K562 (cell line): Measurements from ENCODE around the gene GTF2H4. TPM values are rescaled to one million over a fixed set of nuclear protein-coding genes. Genes with fewer than 3 reads are reported as not detected.
"Not testable (repeated sequence)": the region's sequence is repeated elsewhere in the genome, so short reads cannot be mapped to it uniquely, and the experiment has no call there.

Experiments
- ATAC-seq: fragments of 200-7000 bp; cut with Tn5 transposase; 3 replicates; pipeline ENCODE4 v1.9.1; 2020; ENCODE audit warnings: moderate library complexity
- BruUV-seq: library from RNA; stranded (reverse); fragments of 400-500 nt; replicated peaks from 2 replicates; lab custom pipeline; 2021; lab: Mats Ljungman, UMichigan
- CTCF ChIA-PET: fragments of 300-600 bp; formaldehyde crosslinking; extraction: SDS; loops from one replicate; lab custom pipeline; 2021; ENCODE audit warnings: low intra/inter-chr PET ratio; lab: Yijun Ruan, JAX
- POLR2A ChIA-PET: fragments of 300-600, 350-650 bp; sonication (Branson Sonifier 250); formaldehyde crosslinking; extraction: SDS; loops from one replicate; lab custom pipeline; 2021; ENCODE audit warnings: antibody characterized with exemption, inconsistent platforms; lab: Yijun Ruan, JAX
- DNase-seq, 4 experiments: peaks; one replicate each; pipeline versions ENCODE4 v3.0.0 to v3.0.0-alpha.2; 2011 to 2018; ENCODE audit warnings: low spot score in 3 of 4, mixed read lengths in 3 of 4; ENCODE audit errors: extremely low read depth in 1 of 4
- FAIRE-seq: peaks from 2 replicates; lab custom pipeline; 2011; peaks lifted over from hg19 to GRCh38; lab: Jason Lieb, UNC
- H2AFZ ChIP-seq: 2 replicates; pipeline ENCODE4 v1.6.0; 2011; ENCODE audit warnings: low read depth, low read length, control low read depth, inconsistent platforms
- H3K27ac ChIP-seq: fragments of 200-600 bp; 3 replicates; pipeline ENCODE4 v1.8.0; 2011; ENCODE audit warnings: low read depth, mild to moderate bottlenecking, control low read depth, inconsistent platforms, low read length, moderate library complexity, mixed read lengths; ENCODE audit errors: extremely low read depth
- H3K27me3 ChIP-seq, 2 experiments: fragments of 300-600 bp in 1 of 2; 2 replicates in 1 of 2; 3 replicates in 1 of 2; pipeline versions ENCODE4 v1.6.0 to v1.8.0; 2011; ENCODE audit warnings: inconsistent platforms in 2 of 2, low read length in 2 of 2, mild to moderate bottlenecking in 1 of 2, mixed read lengths in 1 of 2, moderate library complexity in 1 of 2; ENCODE audit not compliant: control insufficient read depth in 2 of 2, insufficient read depth in 2 of 2
- H3K36me3 ChIP-seq: fragments of 300-600 bp; 3 replicates; pipeline ENCODE4 v1.8.0; 2011; ENCODE audit warnings: mild to moderate bottlenecking, low read length, inconsistent platforms; ENCODE audit not compliant: control insufficient read depth, insufficient read depth
- H3K4me1 ChIP-seq, 2 experiments: fragments of 200-600 bp in 1 of 2; replicated peaks in 1 of 2; 2 replicates in 1 of 2; 3 replicates in 1 of 2; pipeline versions ENCODE4 v1.5.1 to v1.8.0; 2011; ENCODE audit warnings: inconsistent platforms in 2 of 2, low read length in 2 of 2, mild to moderate bottlenecking in 1 of 2, mixed read lengths in 1 of 2, moderate library complexity in 1 of 2; ENCODE audit not compliant: control insufficient read depth in 2 of 2, insufficient read depth in 2 of 2
- H3K4me2 ChIP-seq: 2 replicates; pipeline ENCODE4 v1.6.1; 2011; ENCODE audit warnings: low read length, control low read depth, inconsistent platforms, mixed read lengths; ENCODE audit not compliant: insufficient read depth
- H3K4me3 ChIP-seq: fragments of 200-600 bp; sonication (generic), shearing (Covaris generic); 2 replicates; pipeline ENCODE4 v1.5.1; 2016; ENCODE audit warnings: control low read depth, inconsistent platforms
- H3K79me2 ChIP-seq: fragments of 200-600 bp; 3 replicates; pipeline ENCODE4 v1.8.0; 2011; ENCODE audit warnings: low read length, inconsistent platforms; ENCODE audit not compliant: control insufficient read depth, insufficient read depth
- H3K9ac ChIP-seq, 2 experiments: 2 replicates each; pipeline versions ENCODE4 v1.6.0 to v1.6.1; 2011; ENCODE audit warnings: low read depth in 2 of 2, low read length in 2 of 2, control low read depth in 1 of 2, inconsistent platforms in 1 of 2, mild to moderate bottlenecking in 1 of 2, mixed read lengths in 1 of 2; ENCODE audit not compliant: insufficient read depth in 1 of 2
- H3K9me1 ChIP-seq: one replicate; pipeline ENCODE4 v1.6.0; 2011; ENCODE audit warnings: inconsistent platforms, mild to moderate bottlenecking, low read length, moderate library complexity; ENCODE audit not compliant: control insufficient read depth, insufficient read depth
- H3K9me3 ChIP-seq: replicated peaks from 2 replicates; pipeline ENCODE4 v1.5.1; 2011; ENCODE audit warnings: low read depth, low read length, inconsistent platforms; ENCODE audit not compliant: control insufficient read depth, insufficient read depth
- H4K20me1 ChIP-seq: replicated peaks from 2 replicates; pipeline ENCODE4 v1.6.1; 2011; ENCODE audit warnings: low read length, inconsistent platforms, mixed read lengths; ENCODE audit not compliant: control insufficient read depth, insufficient read depth
- ARNT ChIP-seq, 2 experiments: fragments of 450-650 bp; IDR thresholded peaks; 2 replicates each; pipeline ENCODE4 v1.6.1; 2016; ENCODE audit warnings: mild to moderate bottlenecking in 1 of 2
- CEBPB ChIP-seq: fragments of 450-650 bp; IDR thresholded peaks from 2 replicates; pipeline ENCODE4 v1.6.1; 2016; ENCODE audit warnings: missing genetic modification characterization, missing compliant biosample characterization
- MYBL2 ChIP-seq, 2 experiments: fragments of 450-650 bp in 1 of 2; sonication (generic) in 1 of 2; formaldehyde crosslinking in 1 of 2; IDR thresholded peaks; 2 replicates each; pipeline versions ENCODE4 v1.6.1 to v1.8.1; 2017 to 2022; ENCODE audit warnings: borderline replicate concordance in 1 of 2, inconsistent platforms in 1 of 2, low read depth in 1 of 2, mild to moderate bottlenecking in 1 of 2, missing genetic modification reagents in 1 of 2, moderate library complexity in 1 of 2
- RBM25 ChIP-seq: fragments of 200-400 bp; formaldehyde crosslinking; IDR thresholded peaks from 2 replicates; pipeline ENCODE4 v1.6.1; 2018; ENCODE audit warnings: low read length, low read depth, moderate library complexity; ENCODE audit not compliant: severe bottlenecking
- SIX5 ChIP-seq, 2 experiments: IDR thresholded peaks; 2 replicates each; pipeline ENCODE4 v1.6.1; 2011; ENCODE audit warnings: low read length in 2 of 2, borderline replicate concordance in 1 of 2, low read depth in 1 of 2, mild to moderate bottlenecking in 1 of 2, moderate library complexity in 1 of 2; ENCODE audit not compliant: insufficient read depth in 1 of 2
- WGBS: fragments of 100-300 bp; shearing (Covaris generic); methylation state at CpG from one replicate; pipeline ENCODE4 v1.1.6; 2016; ENCODE audit warnings: low coverage, mixed read lengths; ENCODE audit not compliant: insufficient coverage; ENCODE audit errors: missing lambda C conversion rate; 5-methylcytosine and 5-hydroxymethylcytosine counted together
- in situ Hi-C: fragments of 300-500 bp; cut with MboI; formaldehyde crosslinking; loops from 4 replicates; pipeline ENCODE4 v1.15.0; 2018; ENCODE audit warnings: inconsistent platforms, mixed read lengths
- intact Hi-C: fragments of 100-400 bp; cut with micrococcal nuclease; formaldehyde crosslinking; loops from 2 replicates; pipeline ENCODE4 v1.14.2; 2022
- polyA plus RNA-seq, 8 experiments: library from polyadenylated mRNA; depleted of rRNA in 4 of 8; stranded (reverse) in 5 of 8; unstranded in 3 of 8; fragments of >200 nt; fragmentation: Nextera tagmentation in 2 of 8; fragmentation: Illumina TruSeq in 1 of 8; extraction: Ambion mirVana in 2 of 8; extraction: Trizol in 1 of 8; gene quantifications; 2 replicates each; pipeline versions ENCODE4 v1.2.1 to v1.2.3, GENCODE V29; 2011 to 2014; ENCODE audit warnings: inconsistent platforms in 1 of 8, missing spikeins in 1 of 8
- total RNA-seq, 7 experiments: library from RNA; depleted of rRNA in 6 of 7; stranded (reverse); fragments of >200 nt in 6 of 7; fragmentation: Illumina TruSeq in 2 of 7; extraction: Trizol in 2 of 7; gene quantifications; 2 replicates each; pipeline versions ENCODE4 v1.2.1 to v1.2.3, GENCODE V29; 2011 to 2021; ENCODE audit warnings: low replicate concordance in 1 of 7
- TF ChIP-seq, protein P1 (sequence below): sonication (generic); formaldehyde crosslinking; IDR thresholded peaks from 2 replicates; pipeline ENCODE4 v1.8.0; 2022; ENCODE audit warnings: missing genetic modification reagents, mild to moderate bottlenecking, borderline replicate concordance
- TF ChIP-seq, protein P2 (sequence below), 2 experiments: fragments of 450-650 bp in 1 of 2; sonication (generic) in 1 of 2; formaldehyde crosslinking in 1 of 2; IDR thresholded peaks in 1 of 2; conservative IDR thresholded peaks in 1 of 2; 2 replicates each; pipeline versions ENCODE4 v1.6.1 to v1.8.1; 2016 to 2023; ENCODE audit warnings: mild to moderate bottlenecking in 2 of 2, moderate library complexity in 2 of 2, inconsistent platforms in 1 of 2, missing genetic modification reagents in 1 of 2

GTF2H4 gene
- total and polyA plus RNA-seq, 9 of the 15 experiments (the other 6 are each of a cell fraction or from before 2014, with no cell fraction given), result 3.6 to 86.1 (median 39.6) TPM

DNA sequence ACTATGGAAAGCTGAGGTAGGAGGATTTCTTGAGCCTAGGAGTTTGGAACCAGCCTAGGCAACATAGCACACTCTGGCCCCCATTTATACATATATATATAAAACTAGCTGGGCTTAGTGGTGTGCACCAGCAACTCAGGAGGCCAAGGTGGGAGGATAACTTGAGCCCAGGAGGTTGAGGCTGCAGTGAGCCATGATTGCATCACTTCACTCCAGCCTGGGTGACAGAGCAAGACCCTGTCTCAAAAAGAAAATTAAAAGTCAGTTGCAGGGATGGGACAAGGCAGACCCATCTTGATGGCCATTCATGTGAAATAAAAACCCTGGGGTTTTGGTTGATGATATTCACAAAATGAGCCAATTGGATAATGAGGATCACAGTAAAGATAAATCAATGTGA lies 6.6 kb upstream of the GTF2H4 start (continued):
- TF ChIP-seq RBM25 (no peak), MYBL2 (IDR thresholded peaks at IDR 0.05; ENCODE audit: low read depth) (no peak), MYBL2 (CRISPR knock-in tag; IDR thresholded peaks at IDR 0.05; ENCODE audit: borderline replicate concordance) (no peak), ARNT (IDR thresholded peaks at IDR 0.05) (no peak), CEBPB (tag) (peak; percentile 73), SIX5 (IDR thresholded peaks at IDR 0.05; ENCODE audit: borderline replicate concordance in 1 of 2, insufficient read depth in 1 of 2, low read depth in 1 of 2, low read length in 2 of 2) (no peak)
- TF ChIP-seq, protein P1, sequence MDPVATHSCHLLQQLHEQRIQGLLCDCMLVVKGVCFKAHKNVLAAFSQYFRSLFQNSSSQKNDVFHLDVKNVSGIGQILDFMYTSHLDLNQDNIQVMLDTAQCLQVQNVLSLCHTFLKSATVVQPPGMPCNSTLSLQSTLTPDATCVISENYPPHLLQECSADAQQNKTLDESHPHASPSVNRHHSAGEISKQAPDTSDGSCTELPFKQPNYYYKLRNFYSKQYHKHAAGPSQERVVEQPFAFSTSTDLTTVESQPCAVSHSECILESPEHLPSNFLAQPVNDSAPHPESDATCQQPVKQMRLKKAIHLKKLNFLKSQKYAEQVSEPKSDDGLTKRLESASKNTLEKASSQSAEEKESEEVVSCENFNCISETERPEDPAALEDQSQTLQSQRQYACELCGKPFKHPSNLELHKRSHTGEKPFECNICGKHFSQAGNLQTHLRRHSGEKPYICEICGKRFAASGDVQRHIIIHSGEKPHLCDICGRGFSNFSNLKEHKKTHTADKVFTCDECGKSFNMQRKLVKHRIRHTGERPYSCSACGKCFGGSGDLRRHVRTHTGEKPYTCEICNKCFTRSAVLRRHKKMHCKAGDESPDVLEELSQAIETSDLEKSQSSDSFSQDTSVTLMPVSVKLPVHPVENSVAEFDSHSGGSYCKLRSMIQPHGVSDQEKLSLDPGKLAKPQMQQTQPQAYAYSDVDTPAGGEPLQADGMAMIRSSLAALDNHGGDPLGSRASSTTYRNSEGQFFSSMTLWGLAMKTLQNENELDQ (CRISPR knock-in tag), result no peak
- TF ChIP-seq, protein P2, sequence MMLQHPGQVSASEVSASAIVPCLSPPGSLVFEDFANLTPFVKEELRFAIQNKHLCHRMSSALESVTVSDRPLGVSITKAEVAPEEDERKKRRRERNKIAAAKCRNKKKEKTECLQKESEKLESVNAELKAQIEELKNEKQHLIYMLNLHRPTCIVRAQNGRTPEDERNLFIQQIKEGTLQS (IDR thresholded peaks at IDR 0.05), result peak; percentile 80
- TF ChIP-seq, protein P2 (CRISPR knock-in tag; conservative IDR thresholded peaks at IDR 0.05), result no peak
- TF ChIP-seq, all 486 proteins: peak for 3

DNA sequence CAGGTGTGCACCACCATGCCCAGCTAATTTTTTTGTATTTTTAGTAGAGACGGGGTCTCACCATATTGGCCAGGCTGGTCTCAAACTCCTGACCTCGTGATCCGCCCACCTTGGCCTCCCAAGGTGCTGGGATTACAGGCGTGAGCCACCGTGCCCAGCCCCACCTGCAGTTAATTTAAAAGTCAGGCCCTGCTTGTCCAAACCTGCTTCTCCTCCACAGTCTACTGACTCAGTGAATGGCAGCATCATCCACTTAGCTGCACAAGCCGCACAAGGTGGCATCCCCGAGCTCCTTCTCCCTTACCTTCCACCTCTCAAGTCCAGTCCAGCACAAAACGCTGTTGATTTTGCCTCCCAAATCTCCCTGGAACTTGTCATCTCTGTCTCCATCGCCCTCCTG lies 5.8 kb upstream of the GTF2H4 start:
- H3K4me1 ChIP-seq, H3K27me3 ChIP-seq, H3K9me3 ChIP-seq, H3K9me1 ChIP-seq, FAIRE-seq, DNase-seq, in situ Hi-C loops, H4K20me1 ChIP-seq, H3K9ac ChIP-seq, intact Hi-C loops, H3K4me2 ChIP-seq, H3K4me3 ChIP-seq, H3K27ac ChIP-seq, H3K79me2 ChIP-seq, BruUV-seq, ATAC-seq: not testable (repeated sequence)
- ChIA-PET CTCF (interaction anchor here (0.6 kb wide), 1 partner anchor 174 kb away, joined by 4 read pairs; no protein-coding TSS in a partner anchor), POLR2A (interaction anchor here (2.0 kb wide), 1 partner anchor 20 kb away, joined by 5 read pairs; no protein-coding TSS in a partner anchor)
- WGBS, result 66% methylated on average over 9 of the region's 9 CpGs
- peaks cover 27% of the 10 kb centered on the region; the same call in 2 of the 3 replicates for H3K36me3 ChIP-seq
- H2AFZ ChIP-seq, result peak overlapping the region; percentile 4; the same call in 1 of the 2 replicates
